ENCODE results near the gene RAB11FIP2.

DNA sequence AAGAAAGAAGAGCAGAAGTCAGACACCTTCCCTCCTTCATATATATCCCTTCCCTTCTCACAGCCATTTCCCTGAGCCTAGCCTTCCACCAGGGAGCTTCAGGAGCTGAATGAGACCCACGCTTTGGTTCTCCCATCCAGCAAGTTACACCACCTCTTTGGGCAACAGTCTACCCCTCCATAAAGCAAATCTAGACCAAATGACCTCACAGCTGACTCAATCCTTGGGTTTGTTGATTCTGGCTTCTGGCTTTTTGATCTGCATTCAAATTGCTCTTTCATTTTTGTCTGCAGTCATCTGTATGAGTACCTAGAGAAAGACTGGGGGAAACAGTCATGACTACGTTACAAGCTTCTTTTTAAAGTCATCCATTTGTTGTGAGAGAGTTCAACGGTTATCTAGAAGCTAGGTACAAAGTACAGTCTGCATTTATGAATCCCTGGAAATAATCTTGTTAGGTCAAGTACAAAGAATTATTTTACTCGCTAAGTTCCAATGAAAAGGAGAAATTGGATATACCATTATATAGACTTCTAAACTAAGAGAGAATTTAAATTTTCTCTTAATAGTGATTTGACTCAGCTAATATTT, 86.3 kb downstream of the RAB11FIP2 start:
- TF ChIP-seq CTCF (IDR thresholded peaks at IDR 0.05), result no peak
- no peak for TF ChIP-seq POLR2A (IDR thresholded peaks at IDR 0.05)
- TF ChIP-seq POLR2AphosphoS5 (IDR thresholded peaks at IDR 0.05; ENCODE audit: insufficient read depth in 1 of 2, low read depth in 1 of 2), result no peak
